Measurements from ENCODE around the gene IL1R2. TPM values are rescaled to one million over a fixed set of nuclear protein-coding genes. Genes with fewer than 3 reads are reported as not detected.
A peak's percentile ranks its signal among the peaks of the same experiment; 100 is the strongest.
"Not testable (repeated sequence)": the region's sequence is repeated elsewhere in the genome, so short reads cannot be mapped to it uniquely, and the experiment has no call there.

Gene IL1R2
- total RNA-seq, 2 donors from 2014 or later: 77.7 to 81.1 TPM

DNA sequence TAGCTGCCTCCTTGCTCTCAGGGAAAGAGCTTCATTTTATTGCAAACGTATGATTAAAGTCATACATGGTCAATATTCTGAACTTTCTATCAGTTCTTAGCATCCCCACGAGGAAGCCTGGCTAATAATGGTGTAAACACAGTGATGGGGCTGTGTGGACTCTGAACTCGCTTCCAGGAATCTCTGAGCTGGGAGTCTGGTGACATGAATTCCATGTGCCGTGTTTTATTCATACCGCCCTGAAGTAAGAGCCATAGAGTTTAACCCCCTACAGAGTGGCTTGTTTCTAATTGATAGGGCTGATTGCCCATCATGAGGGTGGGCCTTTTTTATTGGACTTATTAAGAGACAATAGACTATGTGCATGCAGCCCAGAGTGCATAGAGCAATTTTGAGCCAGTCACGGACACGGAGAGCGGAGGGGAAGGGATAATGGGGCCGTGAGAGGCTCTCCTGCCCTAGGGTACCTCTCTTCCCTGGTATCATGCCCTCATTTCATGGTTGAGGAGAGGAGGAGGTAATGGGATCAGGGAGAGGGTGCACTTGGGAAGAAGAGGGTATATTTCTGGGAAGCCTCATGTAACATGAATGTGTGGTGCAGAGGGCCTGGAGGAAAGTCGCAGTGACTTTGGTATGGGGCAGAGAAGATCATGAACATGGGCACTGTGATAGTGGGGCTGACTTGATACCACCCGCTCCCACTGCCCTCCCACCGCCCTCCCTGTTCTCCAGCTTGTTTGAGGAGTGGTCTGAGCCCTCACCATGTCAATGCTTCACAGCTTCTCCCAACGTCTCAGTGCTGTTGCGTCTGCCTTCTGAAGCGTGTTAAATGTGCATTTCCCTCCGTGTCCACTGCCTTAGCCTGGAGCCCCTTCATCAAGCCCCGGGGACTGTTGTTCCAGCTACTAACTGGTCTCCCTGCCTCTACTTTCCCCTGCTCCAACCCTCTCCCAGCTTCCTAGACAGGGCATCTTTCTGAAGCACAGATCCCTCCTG is 73.2 kb downstream of the IL1R2 start:
- ATAC-seq: peak; percentile 66
- intact Hi-C loops (cut with DNase I, micrococcal nuclease): no loop called here

GRCh38 chr2:102065675-102066252 is 74.0 kb downstream of the IL1R2 start:
- no peak for ATAC-seq
- no peak for DNase-seq
- intact Hi-C loops (cut with DNase I, micrococcal nuclease): no loop called here

More for the DNA sequence above, 73.2 kb downstream of the IL1R2 start:
- no peak for DNase-seq

DNA sequence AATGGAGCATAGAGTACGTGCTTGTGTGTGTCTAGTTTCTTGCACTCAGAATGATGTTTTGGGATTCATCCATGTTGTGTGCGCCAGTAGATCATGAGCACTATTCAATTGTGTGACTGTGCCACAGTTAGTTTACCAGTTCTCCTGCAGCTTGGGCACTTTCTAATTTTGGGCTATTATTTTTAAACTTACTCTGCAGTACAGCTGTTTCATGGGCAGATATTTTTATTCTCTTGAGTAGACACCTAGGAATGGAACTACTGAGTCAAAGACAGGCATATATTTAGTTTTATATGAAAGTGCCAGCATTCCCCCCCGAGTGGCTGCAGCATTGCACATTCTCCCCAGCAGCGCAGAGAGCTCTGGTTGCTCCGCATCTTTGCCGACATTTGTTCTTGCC is 74.8 kb downstream of the IL1R2 start:
- ATAC-seq (no peak), DNase-seq (no peak)
- intact Hi-C loops (cut with DNase I, micrococcal nuclease): no loop called here

GRCh38 chr2:102068126-102068525 is 76.4 kb downstream of the IL1R2 start:
- DNase-seq; ATAC-seq; intact Hi-C loops (cut with DNase I, micrococcal nuclease): not testable (repeated sequence)

DNA sequence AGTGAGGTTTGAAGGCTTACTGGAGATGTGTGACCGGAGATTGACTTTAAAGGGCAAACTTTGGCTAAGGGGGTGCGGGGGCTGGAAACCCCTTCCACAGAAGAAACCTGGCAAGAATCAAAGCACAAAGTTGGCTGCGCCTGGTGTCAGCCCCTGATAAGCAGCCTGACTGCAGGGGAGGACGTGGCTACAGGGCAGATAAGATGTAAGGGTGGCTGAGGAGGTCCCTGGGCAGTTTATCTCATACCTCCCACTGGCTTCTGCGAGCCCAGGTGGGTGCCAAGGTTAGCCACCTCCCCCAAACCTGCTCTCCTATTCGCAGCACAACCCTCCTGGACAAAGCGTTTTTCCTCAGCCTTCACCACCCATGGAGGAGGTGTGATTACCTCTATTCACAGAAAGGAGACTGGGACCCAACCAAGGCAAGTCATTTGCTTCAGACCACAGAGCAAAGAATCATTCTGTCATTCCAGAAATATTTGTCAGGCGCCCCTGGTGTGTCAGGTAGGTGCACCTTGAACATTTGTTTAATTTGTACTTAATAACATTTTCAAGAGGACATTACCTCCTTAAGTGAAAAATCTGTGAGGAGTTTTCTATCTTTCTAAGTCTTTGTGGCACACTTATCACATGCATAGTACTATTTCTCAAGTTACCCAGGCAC is 77.7 kb downstream of the IL1R2 start:
- no peak for DNase-seq
- intact Hi-C loops (cut with DNase I, micrococcal nuclease): no loop called here
- ATAC-seq: no peak

- ATAC-seq (peak; percentile 87), DNase-seq (peak; percentile 62 to 79)
- intact Hi-C loops (cut with DNase I, micrococcal nuclease): no loop called here
Observed at GRCh38 chr2:102070058-102070642, 78.4 kb downstream of the IL1R2 start.

DNA sequence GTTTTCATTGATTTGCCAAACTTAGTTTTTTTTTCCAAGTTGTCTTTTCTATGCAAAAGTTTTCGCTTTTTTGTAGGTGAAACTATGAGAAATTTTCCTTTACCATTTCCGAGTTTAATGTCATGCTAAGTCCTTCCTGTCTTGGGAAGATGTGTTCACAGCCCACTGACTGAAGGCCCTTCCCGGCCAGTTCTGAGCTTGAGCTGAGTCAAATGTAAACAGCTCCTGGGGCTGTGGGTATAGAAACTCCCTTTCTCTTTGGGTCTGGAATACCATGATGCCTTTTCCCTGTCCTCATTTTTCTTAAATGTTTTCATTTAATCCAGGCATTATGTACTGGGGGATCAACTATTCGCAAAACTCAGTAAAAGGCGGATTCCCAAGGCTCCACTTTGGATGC is 81.0 kb downstream of the IL1R2 start:
- intact Hi-C loops (cut with DNase I, micrococcal nuclease): no loop called here
- DNase-seq (no peak), ATAC-seq (no peak)

- intact Hi-C loops (cut with DNase I, micrococcal nuclease): no loop called here
- no peak for DNase-seq
- no peak for ATAC-seq
Observed at GRCh38 chr2:102073168-102073724, 81.5 kb downstream of the IL1R2 start.

- DNase-seq (no peak), ATAC-seq (no peak)
- intact Hi-C loops (cut with DNase I, micrococcal nuclease): no loop called here
Observed at GRCh38 chr2:102074152-102074783, 82.5 kb downstream of the IL1R2 start.

- intact Hi-C loops (cut with DNase I, micrococcal nuclease): no loop called here
Observed at GRCh38 chr2:102075479-102075878, 83.7 kb downstream of the IL1R2 start.

GRCh38 chr2:102076512-102076911 is 84.8 kb downstream of the IL1R2 start:
- DNase-seq: no peak
- intact Hi-C loops (cut with DNase I, micrococcal nuclease): no loop called here
- ATAC-seq: no peak

More at GRCh38 chr2:102075479-102075878, 83.7 kb downstream of the IL1R2 start:
- no peak for DNase-seq
- no peak for ATAC-seq

Other genes starting within 250 kb of the IL1R2 start
- 10 to 100 TPM; 24.8 to 25.0 TPM for gene IL1R1, start 150.8 kb downstream of the IL1R2 start, total RNA-seq
- gene IL1RL2, start 195.1 kb downstream of the IL1R2 start, total RNA-seq: 1 to 10 TPM; 1.1 to 1.2 TPM